HG03558 (cell line): ENCODE measurements around the gene SENP3.
"Not testable (repeated sequence)": the region's sequence is repeated elsewhere in the genome, so short reads cannot be mapped to it uniquely, and the experiment has no call there.

Experiments
- ATAC-seq: cut with Tn5 transposase; IDR thresholded peaks from one replicate; pipeline ENCODE4 v1.9.1; 2021; ENCODE audit warnings: moderate number of reproducible peaks; ENCODE audit not compliant: unreplicated experiment; ENCODE audit errors: extremely low read depth

SENP3 gene

DNA sequence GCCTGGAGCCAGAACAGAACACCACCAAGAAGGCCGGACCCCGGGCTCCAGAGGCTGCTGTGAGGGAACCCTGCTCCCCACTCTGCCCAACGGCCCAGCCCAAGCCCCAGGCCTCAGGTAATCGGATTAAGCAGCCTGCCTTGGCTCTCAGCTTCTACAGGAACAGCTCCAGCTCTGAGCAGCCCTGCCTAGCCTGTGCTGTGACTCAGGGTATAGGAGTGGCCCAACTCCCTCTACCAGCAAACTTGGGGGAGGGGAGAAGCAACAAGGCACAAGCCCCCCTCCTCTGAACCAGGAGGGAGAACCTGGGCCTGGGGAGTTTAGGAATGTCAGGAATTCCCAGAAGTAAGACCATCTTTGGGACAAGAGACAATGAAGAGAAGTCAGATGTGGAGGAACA, 29.0 kb downstream of the SENP3 start:
- no peak for ATAC-seq

DNA sequence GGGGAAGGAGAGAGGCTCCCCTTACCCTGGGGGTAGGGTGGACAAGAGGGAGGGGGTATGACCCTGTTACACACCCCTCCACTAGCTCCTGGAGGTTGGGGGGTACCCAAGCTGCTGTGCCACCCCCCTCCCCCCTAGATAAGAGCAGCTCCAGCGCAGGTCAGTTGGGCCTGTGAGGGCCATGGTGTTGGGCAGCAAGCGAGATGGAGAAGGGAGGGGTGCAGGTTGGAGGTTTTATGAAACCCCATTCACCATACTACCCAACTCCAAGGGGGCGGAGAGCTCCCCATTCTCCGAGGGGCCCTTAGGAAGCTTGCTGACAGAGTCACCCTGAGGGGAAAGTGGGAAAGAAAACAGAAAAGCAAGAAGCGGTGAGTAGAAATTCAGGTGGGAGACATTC, 29.9 kb downstream of the SENP3 start:
- ATAC-seq: no peak

DNA sequence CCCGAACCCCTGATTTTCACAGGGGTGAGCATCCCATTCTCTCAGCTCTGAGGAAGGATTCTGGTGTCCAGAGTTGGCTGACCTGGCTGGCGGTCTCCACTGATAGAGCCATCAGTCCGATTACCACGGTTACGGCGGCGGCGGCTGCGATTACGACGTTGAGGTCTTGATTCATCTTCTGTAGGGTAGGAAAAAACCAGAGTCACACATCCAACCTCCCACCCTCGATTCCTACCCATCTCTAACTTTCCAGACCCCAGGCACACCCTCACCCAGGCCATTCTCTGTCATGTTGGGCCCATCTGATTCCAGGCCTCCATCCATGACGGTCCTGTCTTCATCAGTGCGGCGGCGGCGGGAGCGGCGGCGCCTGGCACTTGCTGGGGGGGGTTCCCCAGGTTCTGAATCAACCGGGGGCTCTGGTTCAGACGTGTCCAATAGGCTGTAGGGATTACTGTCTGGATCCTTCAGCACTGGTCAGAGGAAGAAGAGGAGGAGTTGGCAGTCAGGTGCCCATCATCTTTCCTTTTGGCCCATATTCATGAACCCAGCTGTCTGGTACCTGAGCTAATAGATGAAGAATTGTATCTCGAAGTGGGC, 30.8 kb downstream of the SENP3 start:
- no peak for ATAC-seq

DNA sequence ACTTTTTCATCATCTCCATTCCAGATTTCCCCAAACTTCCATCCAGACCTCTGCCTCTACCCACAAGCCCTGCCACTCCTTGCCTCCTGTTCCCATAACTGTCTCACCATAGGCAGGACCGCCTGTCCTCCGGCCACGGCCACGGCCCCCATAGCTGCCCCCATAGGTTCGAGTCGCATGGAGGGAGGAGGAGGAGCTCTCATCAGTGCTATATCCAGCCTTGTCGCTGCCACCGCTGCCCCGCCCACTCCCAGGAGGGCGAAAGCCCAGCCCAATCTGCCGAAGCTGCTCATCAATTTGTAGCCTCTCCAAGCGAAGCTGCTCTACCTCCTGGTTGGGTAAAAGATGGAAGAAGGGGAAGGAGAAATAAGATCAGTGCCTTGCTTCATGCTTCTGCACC, 31.6 kb downstream of the SENP3 start:
- ATAC-seq: no peak

DNA sequence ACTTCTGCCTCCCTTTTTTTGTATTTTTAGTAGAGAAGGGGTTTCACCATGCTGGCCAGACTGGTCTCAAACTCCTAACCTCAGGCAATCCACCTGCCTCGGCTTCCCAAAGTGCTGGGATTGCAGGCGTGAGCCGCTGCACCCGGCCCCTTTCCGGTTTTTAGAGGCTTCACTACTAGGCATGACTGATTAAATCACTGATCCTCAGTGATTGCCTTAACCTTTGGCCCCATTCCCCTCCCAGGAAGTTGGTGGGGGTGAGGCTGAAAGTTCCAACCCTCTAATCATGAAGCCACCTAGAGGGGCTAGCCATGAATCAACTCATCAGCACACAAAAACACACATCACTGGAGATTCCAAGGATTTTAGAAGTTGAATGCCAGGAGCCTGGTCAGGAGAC, 35.8 kb downstream of the SENP3 start:
- ATAC-seq: not testable (repeated sequence)

DNA sequence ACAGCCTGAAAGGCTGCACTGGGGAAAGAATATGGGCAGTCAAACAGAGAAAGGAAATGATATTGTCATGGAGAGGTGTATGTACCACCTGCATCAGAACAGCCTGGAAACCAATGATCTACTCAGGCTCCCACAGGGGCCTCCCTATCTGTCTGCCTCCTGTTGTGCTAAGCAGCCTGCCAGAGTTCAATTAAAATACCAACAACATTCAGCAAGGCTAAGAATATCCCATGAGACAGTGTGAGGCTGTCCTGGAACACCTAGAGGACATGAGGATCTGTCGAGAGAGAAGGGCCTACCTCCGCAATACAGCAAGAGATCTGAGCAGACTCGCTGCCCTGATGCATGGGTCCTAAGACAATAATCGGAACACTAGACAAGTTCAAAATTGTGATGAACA, 44.6 kb downstream of the SENP3 start:
- no peak for ATAC-seq

DNA sequence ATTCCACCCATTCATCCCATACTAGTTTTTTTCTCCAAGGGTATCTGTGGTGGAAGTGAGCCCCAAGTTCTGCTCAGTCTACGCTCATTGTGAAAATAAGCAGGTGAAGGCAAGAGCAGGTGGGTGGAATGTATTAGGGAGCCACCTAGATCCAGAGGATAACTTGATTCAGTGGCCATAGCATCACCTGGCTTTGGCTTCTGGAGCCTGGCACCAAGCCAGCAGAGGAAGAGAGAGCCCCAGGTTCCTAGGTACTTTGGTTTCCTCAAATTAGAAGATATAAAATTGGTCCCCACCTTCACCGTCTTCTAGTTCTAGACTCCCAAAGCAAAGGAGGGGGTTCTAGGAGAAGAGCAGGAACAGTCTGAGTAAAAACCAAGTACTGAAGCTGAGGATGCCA, 48.9 kb downstream of the SENP3 start:
- ATAC-seq: no peak

DNA sequence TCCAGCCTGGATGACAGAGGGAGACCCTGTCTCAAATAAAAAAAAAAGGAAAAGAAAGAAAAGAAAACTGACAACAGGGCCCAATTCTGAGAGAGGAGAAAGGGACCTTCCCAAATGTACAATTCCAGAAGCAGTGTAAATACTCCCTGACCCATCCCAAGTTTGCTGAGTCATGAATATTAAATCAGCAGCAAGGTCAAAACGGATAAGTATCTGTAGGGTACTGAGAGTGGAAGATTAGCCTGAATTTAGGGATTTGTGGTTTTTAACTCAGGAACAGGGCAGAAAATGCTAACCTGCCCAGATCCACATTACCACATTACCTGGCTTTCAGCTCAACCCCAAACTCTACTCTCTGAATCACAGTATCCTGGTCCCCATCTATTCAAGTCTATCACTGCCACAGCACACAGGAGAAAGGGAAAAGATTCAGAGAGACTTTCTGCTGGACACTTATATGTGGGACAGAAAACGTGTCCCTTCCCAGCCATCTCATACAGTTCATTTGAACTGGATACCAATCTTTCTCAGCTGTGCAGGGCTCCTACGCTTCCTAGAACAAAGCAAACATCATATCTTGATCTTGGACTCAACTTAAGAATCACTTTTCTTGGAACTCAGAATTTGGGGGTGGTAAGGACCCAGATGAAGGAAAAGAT, 50.0 kb downstream of the SENP3 start:
- ATAC-seq: no peak

DNA sequence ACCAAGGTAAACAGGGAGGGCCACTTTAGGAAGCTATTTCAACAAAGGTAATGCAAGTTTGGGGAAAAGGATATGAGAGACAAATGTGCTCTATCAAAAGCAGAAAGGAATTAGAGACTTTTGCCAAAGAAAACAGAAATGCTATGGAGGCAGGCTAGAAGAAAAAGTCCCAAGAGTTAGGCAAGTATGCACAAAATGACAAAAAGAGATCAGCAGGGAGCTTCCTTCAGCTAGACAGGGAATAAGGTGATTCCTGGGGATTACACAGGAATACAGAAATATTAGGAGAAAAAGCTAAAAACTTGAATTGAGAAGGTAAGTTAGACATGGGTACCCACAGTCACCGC, 50.5 kb downstream of the SENP3 start:
- ATAC-seq: no peak

DNA sequence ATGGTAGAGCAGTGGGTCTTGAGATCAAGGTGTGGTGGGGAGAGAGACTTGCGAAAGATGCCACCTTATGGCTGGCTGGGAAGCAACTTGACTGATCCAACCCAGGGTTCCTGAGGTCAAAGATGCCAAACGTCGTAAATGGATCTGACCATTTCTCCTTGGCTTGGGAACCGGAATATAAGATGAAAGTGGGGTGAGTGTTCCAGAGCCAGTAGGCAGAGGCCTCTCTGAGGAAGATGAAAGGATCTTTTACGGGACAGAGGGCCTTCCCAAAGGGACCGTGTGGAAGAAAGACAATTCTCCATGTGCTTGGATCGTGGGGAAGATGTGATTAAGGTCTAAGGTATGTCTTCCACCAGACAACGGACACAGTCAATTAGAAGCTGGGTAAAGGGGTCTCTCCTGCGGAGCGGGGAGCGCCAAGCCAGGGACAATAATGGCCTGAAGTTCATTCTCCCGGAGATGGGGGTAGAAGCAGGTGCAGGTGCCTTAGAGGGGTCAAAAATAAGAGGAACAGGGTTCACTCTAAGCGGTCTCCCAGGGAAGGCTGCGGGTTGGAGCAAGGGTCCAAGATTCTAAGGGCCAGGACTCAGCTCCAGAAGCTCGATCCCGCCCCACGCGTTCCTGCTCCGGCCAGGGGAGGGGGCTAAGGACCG, 52.2 kb downstream of the SENP3 start:
- ATAC-seq: no peak

DNA sequence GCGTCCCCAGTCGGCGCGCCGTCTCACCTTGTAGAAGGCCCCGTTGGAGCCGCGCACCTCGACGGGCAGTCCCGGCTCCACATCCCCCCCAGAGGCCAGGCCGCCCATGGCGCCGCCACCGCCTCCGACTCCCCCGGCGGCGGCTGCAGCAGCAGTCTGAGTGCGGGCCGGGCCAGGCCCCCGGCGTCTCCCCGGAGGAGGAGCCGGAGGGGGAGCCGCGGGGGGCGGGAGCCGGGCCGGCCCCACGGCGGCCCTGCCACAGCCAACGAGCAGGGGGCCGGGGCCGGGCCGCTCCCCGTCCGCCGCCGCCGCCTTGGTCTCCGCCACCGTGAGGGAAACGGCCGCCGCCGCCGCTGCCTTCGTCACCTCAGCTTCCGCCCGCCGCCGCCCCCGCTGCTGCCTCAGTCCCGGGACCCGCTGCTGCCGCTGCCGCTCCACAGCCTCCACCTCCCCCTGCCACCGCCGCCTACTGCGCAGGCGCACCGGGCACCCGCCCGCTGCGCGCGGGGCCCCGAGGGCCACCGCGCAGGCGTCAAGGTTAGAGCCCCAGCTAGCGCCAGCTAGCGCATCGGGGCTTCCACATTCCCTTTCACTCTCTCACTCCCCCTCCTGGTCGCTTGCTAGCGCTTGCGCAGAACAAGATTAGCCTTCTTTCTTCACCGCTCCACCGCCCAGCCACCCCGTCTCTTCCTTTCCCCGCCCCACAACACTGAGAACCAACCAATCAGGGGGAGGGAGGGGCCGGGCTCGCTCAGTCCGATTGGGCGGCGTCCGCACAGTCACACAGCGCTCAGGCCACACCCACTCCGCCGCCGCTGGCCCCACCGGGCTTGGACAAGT, 52.9 kb downstream of the SENP3 start, which contains the start of gene FXR2:
Gene FXR2 (minus strand): TSS at position 473 of the 840 bp plus-strand sequence. CDS start 365 bp downstream, at position 108.
- peak; percentile 70 for ATAC-seq

DNA sequence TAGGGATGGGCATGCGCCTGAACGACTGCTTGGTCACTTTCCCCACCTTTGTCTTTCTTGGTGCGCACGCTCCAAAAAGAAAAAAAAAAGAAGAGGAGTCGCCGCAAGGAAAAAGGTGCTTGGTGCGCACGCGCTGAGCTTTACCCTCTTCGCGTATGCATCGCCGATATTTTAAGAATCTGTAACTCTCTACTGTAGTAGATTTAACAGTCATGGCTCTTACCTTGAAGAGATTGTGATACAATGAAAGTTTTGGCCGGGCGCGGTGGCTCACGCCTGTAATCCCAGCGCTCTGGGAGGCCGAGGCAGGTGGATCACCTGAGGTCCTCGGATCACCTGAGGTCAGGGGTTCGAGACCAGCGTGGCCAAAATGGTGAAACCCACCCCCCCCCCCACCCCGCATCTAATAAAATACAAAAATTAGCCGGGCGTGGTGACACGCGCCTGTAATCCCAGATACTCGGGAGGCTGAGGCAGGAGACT, 53.6 kb downstream of the SENP3 start:
- no peak for ATAC-seq

DNA sequence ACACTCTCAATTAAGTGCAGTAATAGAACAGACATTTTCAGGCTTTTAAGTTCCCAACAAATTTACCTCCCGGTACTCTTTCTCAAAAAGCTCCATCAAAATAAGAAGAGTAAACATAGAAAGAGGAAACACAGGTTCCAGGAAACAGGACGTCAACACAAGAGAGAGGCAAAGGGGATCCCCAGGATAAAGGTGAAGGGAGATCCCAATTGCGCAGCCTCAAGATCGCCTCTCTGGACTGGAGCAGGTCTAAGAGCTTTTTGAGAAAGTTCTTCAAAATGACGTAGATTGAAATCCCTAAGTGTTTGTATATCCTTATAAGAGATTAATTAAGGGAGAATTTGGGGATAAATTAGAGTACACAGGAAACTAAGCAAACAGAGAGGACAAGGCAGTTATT, 56.9 kb downstream of the SENP3 start:
- no peak for ATAC-seq

DNA sequence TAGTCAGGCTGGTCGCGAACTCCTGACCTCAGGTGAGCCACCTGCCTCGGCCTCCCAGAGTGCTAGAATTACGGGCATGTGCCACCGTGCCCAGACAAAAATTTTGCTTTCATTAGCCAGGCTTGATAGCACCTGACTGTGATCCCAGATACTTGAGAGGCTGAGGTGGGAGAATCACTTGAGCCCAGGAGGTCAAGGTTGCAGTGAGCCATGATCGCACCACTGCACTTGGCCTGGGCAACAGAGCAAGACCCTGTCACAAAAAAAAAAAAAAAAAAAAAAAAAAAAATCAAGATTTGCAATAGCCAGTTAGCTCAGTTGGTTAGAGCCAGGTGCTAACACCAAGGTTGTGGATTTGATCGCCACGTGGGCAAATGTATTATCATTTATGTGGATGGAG, 59.1 kb downstream of the SENP3 start:
- ATAC-seq: no peak
